Articular chondrocyte of knee joint (primary cell): ENCODE measurements around the gene IFT20. TPM values are rescaled to one million over a fixed set of nuclear protein-coding genes. Genes with fewer than 3 reads are reported as not detected.

ENCODE experiments used
- total RNA-seq: library from RNA; depleted of rRNA; stranded (reverse); fragments of >200 nt; gene quantifications from 2 replicates; pipeline ENCODE4 v1.2.3, GENCODE V29; 2012

IFT20 gene, protein sequence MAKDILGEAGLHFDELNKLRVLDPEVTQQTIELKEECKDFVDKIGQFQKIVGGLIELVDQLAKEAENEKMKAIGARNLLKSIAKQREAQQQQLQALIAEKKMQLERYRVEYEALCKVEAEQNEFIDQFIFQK
- 52.9 and 63.3 TPM in 2 replicates for total RNA-seq

GRCh38 chr17:28335201-28335958 is at the start of gene IFT20, which contains the start of gene TNFAIP1:
IFT20 (minus strand) TSS chr17:28335472; CDS start chr17:28331985, 3,487 bp downstream.
TNFAIP1 (plus strand) TSS chr17:28335761; CDS start chr17:28339522, 3,761 bp downstream.

GRCh38 chr17:28371245-28372202 is 36.3 kb upstream of the IFT20 start, which contains the start of gene SARM1:
SARM1 (plus strand) TSS chr17:28371694; CDS start chr17:28372033, 339 bp downstream.

GRCh38 chr17:28370035-28370743 is 34.9 kb upstream of the IFT20 start, which contains the start of gene VTN:
VTN (minus strand) TSS chr17:28370307; CDS start chr17:28370203, 104 bp downstream.

GRCh38 chr17:28364665-28365363 is 29.5 kb upstream of the IFT20 start, which contains the start of gene SEBOX:
SEBOX (minus strand) TSS chr17:28365199; CDS start chr17:28365151, 48 bp downstream.

GRCh38 chr17:28357061-28357900 is 22.0 kb upstream of the IFT20 start, which contains the start of gene POLDIP2:
POLDIP2 (minus strand) TSS chr17:28357527; CDS start chr17:28357448, 79 bp downstream.

DNA sequence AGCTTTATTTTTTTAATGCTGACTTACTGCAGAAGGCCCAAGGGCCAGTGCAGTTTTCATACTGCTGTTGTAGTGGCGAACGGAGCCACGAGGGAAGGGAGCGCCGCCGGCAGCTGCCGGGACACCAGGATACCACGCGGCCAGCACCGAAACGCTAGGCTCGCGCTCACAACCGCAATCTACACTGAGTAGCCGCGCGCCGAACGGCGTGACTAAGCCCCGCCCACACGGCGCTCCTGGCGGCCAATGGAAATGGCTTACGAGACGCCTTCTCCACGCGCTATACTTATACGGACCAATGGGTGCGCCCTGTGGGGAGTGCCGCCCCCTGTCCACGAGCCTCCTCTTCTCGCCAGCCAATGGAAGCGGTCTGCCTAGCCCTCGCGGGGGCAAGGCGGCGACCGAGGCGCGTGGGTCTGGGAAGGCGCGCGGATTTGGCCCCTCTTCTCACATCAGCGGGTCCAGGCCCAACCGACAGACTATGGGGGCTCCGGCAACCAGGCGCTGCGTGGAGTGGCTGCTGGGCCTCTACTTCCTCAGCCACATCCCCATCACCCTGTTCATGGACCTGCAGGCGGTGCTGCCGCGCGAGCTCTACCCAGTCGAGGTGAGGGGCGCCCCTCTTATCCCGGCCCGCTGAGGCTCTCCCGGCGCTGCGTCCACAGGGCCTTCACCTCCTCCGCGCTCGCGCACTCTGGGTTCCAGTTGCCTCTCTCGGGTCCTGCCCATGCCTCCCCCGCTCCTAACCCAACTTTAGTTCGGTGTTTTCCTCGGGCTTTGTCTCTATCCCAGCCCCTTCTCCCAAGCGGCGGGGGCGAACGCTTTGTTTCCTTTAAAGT is 16.3 kb downstream of the IFT20 start, which contains the start of gene TMEM97:
Gene TMEM97 (plus strand): TSS at position 442 of the 839 bp plus-strand sequence. CDS start 40 bp downstream, at position 482.

Other genes with a start within 250 kb of the IFT20 start
- 9.0 and 11.3 TPM in 2 replicates for gene TMEM97, start 16.3 kb downstream of the IFT20 start, total RNA-seq
- 31.2 and 33.3 TPM in 2 replicates for gene TNFAIP1, start 289 bp upstream of the IFT20 start, total RNA-seq
- gene POLDIP2, start 22.1 kb upstream of the IFT20 start, total RNA-seq = 74.8 and 81.3 TPM in 2 replicates
- not detected in 2 replicates for gene SEBOX, start 29.7 kb upstream of the IFT20 start, total RNA-seq
- 0.22 and 0.65 TPM in 2 replicates for gene VTN, start 34.8 kb upstream of the IFT20 start, total RNA-seq
- gene SARM1, start 36.2 kb upstream of the IFT20 start, total RNA-seq = 12.5 and 14.1 TPM in 2 replicates
- gene SLC46A1, start 70.7 kb upstream of the IFT20 start, total RNA-seq = 7.0 and 7.6 TPM in 2 replicates
- not detected in 2 replicates for gene SLC13A2, start 138.2 kb upstream of the IFT20 start, total RNA-seq
- 0.11 and 0.13 TPM in 2 replicates for gene FOXN1, start 170.9 kb upstream of the IFT20 start, total RNA-seq
- gene UNC119, start 217.2 kb upstream of the IFT20 start, total RNA-seq = 20.5 and 23.0 TPM in 2 replicates
- 48.9 and 52.0 TPM in 2 replicates for gene PIGS, start 236.1 kb upstream of the IFT20 start, total RNA-seq
- 38.7 and 48.5 TPM in 2 replicates for gene ALDOC, start 241.4 kb upstream of the IFT20 start, total RNA-seq